WTC11 (cell line): ENCODE data around the gene ADORA2B.

ENCODE experiments used
- ATF2 ChIP-seq: sonication (generic); formaldehyde crosslinking; IDR thresholded peaks from 2 replicates; pipeline ENCODE4 v1.8.1; 2022; ENCODE audit warnings: low read depth, missing genetic modification reagents, borderline replicate concordance
- JUN ChIP-seq: sonication (generic); formaldehyde crosslinking; IDR thresholded peaks from 2 replicates; pipeline ENCODE4 v1.8.0; 2023; ENCODE audit warnings: mild to moderate bottlenecking, missing genetic modification reagents
- ZNF425 ChIP-seq: fragments of 250-450 bp; sonication (Bioruptor Pico); conservative IDR thresholded peaks from 2 replicates; pipeline ENCODE4 v1.9.0; 2021; ENCODE audit warnings: mild to moderate bottlenecking

GRCh38 chr17:15926039-15926740 lies 18.7 kb upstream of the ADORA2B start:
- no peak for TF ChIP-seq JUN (CRISPR knock-in tag)
- TF ChIP-seq ATF2 (CRISPR knock-in tag), result no peak
- no peak for TF ChIP-seq ZNF425 (CRISPR knock-in tag)
